Measurements from ENCODE around the gene MYH2.

Gene MYH2

DNA sequence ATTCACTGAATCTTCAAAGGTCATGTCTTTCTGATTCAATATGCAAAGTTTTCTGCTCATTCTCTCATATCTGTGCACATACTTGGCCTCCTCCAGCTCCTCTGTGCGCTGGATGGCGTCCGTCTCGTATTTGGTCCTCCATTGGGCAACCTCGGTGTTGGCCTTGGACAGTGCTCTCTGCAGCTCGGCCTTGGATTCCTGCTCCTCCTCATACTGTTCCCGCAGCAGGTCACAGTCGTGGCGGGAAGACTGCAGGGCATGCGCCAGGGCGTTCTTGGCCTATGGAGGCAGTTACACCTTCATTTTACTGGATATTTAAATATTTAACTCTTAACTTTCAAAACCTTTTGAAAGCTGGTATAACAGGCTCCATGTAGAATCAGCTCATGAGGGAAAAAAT lies 22.9 kb downstream of the MYH2 start:
- peaks cover 7% of the 10 kb centered on the region for H3K9me3 Mint-ChIP-seq
- H3K4me1 Mint-ChIP-seq = no peaks in the 10 kb centered on the region
- no peak overlapping the region for H3K27ac Mint-ChIP-seq

DNA sequence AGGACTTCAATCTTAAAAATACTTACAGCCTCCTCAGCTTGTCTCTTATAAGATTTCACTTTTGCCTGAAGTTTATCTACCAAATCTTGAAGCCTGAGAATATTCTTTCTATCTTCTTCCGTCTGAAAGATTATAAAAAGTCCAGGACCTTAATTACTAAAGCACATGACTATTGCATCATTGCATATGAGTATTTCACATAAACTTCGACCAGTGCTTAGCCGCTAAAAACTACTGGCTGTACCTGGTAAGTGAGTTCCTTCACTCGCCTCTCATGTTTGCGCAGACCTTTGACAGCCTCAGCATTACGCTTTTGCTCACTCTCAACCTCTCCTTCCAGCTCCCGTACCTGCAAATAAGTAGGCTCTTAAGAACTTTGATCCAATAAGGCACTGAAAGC lies 26.4 kb downstream of the MYH2 start:
- H3K9me3 Mint-ChIP-seq = peaks cover 7% of the 10 kb centered on the region
- H3K27ac Mint-ChIP-seq = no peak overlapping the region
- TF ChIP-seq, protein P1, sequence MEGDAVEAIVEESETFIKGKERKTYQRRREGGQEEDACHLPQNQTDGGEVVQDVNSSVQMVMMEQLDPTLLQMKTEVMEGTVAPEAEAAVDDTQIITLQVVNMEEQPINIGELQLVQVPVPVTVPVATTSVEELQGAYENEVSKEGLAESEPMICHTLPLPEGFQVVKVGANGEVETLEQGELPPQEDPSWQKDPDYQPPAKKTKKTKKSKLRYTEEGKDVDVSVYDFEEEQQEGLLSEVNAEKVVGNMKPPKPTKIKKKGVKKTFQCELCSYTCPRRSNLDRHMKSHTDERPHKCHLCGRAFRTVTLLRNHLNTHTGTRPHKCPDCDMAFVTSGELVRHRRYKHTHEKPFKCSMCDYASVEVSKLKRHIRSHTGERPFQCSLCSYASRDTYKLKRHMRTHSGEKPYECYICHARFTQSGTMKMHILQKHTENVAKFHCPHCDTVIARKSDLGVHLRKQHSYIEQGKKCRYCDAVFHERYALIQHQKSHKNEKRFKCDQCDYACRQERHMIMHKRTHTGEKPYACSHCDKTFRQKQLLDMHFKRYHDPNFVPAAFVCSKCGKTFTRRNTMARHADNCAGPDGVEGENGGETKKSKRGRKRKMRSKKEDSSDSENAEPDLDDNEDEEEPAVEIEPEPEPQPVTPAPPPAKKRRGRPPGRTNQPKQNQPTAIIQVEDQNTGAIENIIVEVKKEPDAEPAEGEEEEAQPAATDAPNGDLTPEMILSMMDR (IDR thresholded peaks at IDR 0.05; ENCODE audit: unreplicated experiment in 3 of 3) = no peak
- H3K27me3 Mint-ChIP-seq (ENCODE audit: low read depth) = peaks cover 10% of the 10 kb centered on the region
- no peaks in the 10 kb centered on the region for H3K36me3 Mint-ChIP-seq (ENCODE audit: low read depth)
- H3K4me3 Mint-ChIP-seq = no peak overlapping the region
- no peaks in the 10 kb centered on the region for H3K4me1 Mint-ChIP-seq

More for the DNA sequence above, 22.9 kb downstream of the MYH2 start:
- TF ChIP-seq, protein P1 (IDR thresholded peaks at IDR 0.05; ENCODE audit: unreplicated experiment in 3 of 3) = no peak
- Mint-ChIP-seq H3K27me3 (ENCODE audit: low read depth) (no peaks in the 10 kb centered on the region), H3K36me3 (ENCODE audit: low read depth) (no peaks in the 10 kb centered on the region), H3K4me3 (no peak overlapping the region)

DNA sequence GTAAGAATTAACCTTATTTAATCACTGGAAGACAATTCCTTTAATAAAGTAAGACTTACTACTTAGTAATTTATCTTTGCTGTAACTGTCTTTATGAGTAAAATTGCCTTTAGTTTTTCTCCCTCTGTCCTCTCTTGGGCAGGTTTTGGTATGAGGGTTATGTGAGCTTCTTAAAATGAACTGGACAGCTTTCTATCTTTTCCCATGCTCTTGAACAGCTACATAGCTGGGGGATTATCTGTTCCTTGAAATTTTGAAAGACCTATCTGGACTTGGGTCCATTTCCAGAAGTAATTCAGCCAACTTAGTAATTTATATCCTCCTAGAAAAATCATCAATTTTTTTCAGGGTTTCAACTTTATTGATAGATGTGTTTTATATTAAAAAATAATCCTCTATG lies 27.5 kb downstream of the MYH2 start:
- TF ChIP-seq, protein P1 (IDR thresholded peaks at IDR 0.05; ENCODE audit: unreplicated experiment in 3 of 3) = no peak
- Mint-ChIP-seq H3K27ac (no peak overlapping the region), H3K4me3 (no peak overlapping the region)

DNA sequence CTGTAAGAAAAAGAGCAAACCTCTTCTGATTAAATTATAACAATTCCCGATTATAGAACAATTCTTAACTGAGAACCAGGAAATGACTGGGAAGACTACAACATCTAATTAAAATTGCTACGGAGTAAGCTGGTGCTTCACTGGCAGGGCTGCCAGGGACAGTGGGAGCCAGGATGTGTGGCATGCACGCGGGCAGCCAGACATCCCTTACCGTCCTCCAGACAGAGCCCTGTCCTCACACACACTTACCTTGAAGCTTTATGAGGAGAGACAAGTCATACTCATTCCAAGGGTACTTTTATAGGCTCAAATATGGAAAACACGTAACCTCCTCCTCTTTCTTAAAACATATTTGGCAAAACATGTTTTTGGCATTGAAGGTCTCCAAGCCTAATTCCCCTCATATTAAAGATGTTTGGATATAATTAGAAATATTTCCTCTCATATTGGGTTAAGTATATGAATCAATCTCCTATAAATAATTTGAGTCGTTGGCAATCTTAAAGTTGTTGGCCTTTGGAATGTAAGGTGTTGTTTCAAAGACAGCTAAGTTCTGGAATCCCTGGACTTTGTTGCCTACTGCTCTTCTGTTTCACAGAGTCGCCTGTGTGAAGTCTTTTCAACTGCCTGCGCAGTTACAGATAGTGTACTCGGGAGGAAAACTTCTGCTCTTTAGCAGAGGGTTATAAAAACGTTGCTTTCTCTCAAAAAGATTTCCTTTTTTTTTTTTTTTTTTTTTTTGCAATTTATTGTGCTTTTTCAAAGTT lies 31.0 kb downstream of the MYH2 start, which contains the start of gene MYH1:
MYH1 (minus strand) TSS at position 272 of the 767 bp plus-strand sequence. CDS start 1,900 bp downstream, outside the sequence.
- Mint-ChIP-seq H3K4me1 (no peaks in the 10 kb centered on the region), H3K4me3 (no peak within 1 kb of the TSS), H3K36me3 (ENCODE audit: low read depth) (no peaks in the 10 kb centered on the region), H3K27ac (no peak within 1 kb of the TSS), H3K9me3 (peaks cover 5% of the 10 kb centered on the region), H3K27me3 (ENCODE audit: low read depth) (peaks cover 10% of the 10 kb centered on the region)
- TF ChIP-seq, protein P1 (IDR thresholded peaks at IDR 0.05; ENCODE audit: unreplicated experiment in 3 of 3) = no peak

More for the DNA sequence above, 27.5 kb downstream of the MYH2 start:
- Mint-ChIP-seq H3K4me1 (no peaks in the 10 kb centered on the region), H3K27me3 (ENCODE audit: low read depth) (peaks cover 10% of the 10 kb centered on the region), H3K36me3 (ENCODE audit: low read depth) (no peaks in the 10 kb centered on the region), H3K9me3 (peaks cover 7% of the 10 kb centered on the region)

DNA sequence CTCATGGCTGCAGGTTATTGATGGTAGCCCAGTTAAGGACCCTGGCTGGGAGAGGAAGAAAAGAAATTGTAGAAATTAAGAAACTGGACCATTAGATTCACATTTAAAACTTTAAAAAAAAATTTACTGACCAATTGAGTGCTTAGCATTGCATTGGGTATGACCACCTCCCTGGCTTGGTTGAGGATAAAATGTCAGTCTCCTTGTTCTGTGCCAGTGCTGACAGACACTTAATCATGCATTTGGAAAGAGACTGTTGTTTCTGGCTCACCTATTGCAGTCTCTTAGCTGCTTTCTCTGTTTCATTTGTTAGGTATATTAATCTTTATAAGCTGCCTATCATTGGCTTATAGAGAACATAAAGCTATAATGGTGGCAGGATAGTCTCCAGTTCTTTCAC lies 32.8 kb downstream of the MYH2 start:
- no peaks in the 10 kb centered on the region for H3K9me3 Mint-ChIP-seq
- no peak overlapping the region for H3K27ac Mint-ChIP-seq
- TF ChIP-seq, protein P1 (IDR thresholded peaks at IDR 0.05; ENCODE audit: unreplicated experiment in 3 of 3) = no peak
- no peaks in the 10 kb centered on the region for H3K4me1 Mint-ChIP-seq
- peaks cover 10% of the 10 kb centered on the region for H3K27me3 Mint-ChIP-seq (ENCODE audit: low read depth)
- H3K4me3 Mint-ChIP-seq = no peak overlapping the region
- no peaks in the 10 kb centered on the region for H3K36me3 Mint-ChIP-seq (ENCODE audit: low read depth)

DNA sequence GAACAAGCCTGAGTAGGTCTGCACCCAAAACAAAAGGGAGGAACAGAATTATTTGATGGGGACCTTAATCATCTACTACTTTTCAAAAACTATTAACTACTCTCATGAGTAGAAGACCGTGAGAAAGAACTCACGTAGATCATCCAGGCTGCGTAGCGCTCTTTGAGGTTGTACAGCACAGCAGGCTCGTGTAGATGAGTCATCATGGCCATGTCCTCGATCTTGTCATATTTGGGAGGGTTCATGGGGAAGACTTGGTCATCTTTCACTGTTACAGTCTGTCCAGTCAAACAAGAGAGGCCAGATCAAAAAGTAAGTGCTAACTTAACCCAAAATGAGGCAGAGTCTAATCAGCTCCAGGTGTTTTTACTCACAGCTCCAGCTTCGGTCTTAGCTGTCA lies 33.4 kb downstream of the MYH2 start:
- Mint-ChIP-seq H3K27ac (no peak overlapping the region), H3K27me3 (ENCODE audit: low read depth) (peaks cover 10% of the 10 kb centered on the region), H3K36me3 (ENCODE audit: low read depth) (no peaks in the 10 kb centered on the region), H3K4me3 (no peak overlapping the region), H3K4me1 (no peaks in the 10 kb centered on the region), H3K9me3 (no peaks in the 10 kb centered on the region)
- TF ChIP-seq, protein P1 (IDR thresholded peaks at IDR 0.05; ENCODE audit: unreplicated experiment in 3 of 3) = no peak

All from nephron (organoid).